Inflammatory macrophage treated with lipopolysaccharide for 4 hours (primary cell): ENCODE measurements around the gene SDF2L1.
A peak's percentile ranks its signal among the peaks of the same experiment; 100 is the strongest.
"Not testable (repeated sequence)": the region's sequence is repeated elsewhere in the genome, so short reads cannot be mapped to it uniquely, and the experiment has no call there.

ENCODE experiments used
- DNase-seq: peaks from one replicate; pipeline ENCODE4 v3.0.0-alpha.2; 2020

Gene SDF2L1

GRCh38 chr22:21688706-21689381, 46.7 kb downstream of the SDF2L1 start:
- DNase-seq, result no peak

GRCh38 chr22:21690401-21690801, 48.3 kb downstream of the SDF2L1 start:
- DNase-seq, result peak; percentile 27

GRCh38 chr22:21691816-21692215, 49.7 kb downstream of the SDF2L1 start:
- no peak for DNase-seq

GRCh38 chr22:21692856-21693255, 50.8 kb downstream of the SDF2L1 start:
- DNase-seq, result not testable (repeated sequence)

- DNase-seq, result no peak
These were observed 51.4 kb downstream of the SDF2L1 start for GRCh38 chr22:21693333-21693998.
